ENCODE data around the gene NINL.

The NINL gene

GRCh38 chr20:25571240-25571639 is 14.1 kb downstream of the NINL start:
- H3K79me2 ChIP-seq (ENCODE audit: insufficient read depth, low read length), result no peaks in the 10 kb centered on the region
- no peaks in the 10 kb centered on the region for H3K27me3 ChIP-seq (ENCODE audit: insufficient read depth, low read length)
- no peak overlapping the region for H3K27ac ChIP-seq (ENCODE audit: low read depth, low read length, poor library complexity, severe bottlenecking)
- no peaks in the 10 kb centered on the region for H3K9me2 ChIP-seq (ENCODE audit: low read depth, low read length)
- no peaks in the 10 kb centered on the region for H3K36me3 ChIP-seq (ENCODE audit: insufficient read depth, low read length)
- H3K4me1 ChIP-seq (ENCODE audit: insufficient read depth, low read length, severe bottlenecking), result no peaks in the 10 kb centered on the region
- no peaks in the 10 kb centered on the region for H4K20me1 ChIP-seq (ENCODE audit: insufficient read depth, low read length)
- no peak overlapping the region for H2AFZ ChIP-seq (ENCODE audit: low read length)
- H3K9ac ChIP-seq (ENCODE audit: low read length), result no peak overlapping the region
- no peaks in the 10 kb centered on the region for H3F3A ChIP-seq (ENCODE audit: insufficient read depth, low read length)
- H3K9me3 ChIP-seq (ENCODE audit: low read length), result no peaks in the 10 kb centered on the region
- no peak overlapping the region for H3K4me3 ChIP-seq (ENCODE audit: low read depth, low read length, poor library complexity, severe bottlenecking)
- no peak overlapping the region for H3K4me2 ChIP-seq (ENCODE audit: low read length)
- TF ChIP-seq EZH2 (IDR thresholded peaks at IDR 0.05; ENCODE audit: borderline replicate concordance, low read length) (no peak), CTCF (IDR thresholded peaks at IDR 0.05; ENCODE audit: low read length) (no peak)

- H3K4me1 ChIP-seq (ENCODE audit: insufficient read depth, low read length, severe bottlenecking), result no peaks in the 10 kb centered on the region
- H3K79me2 ChIP-seq (ENCODE audit: insufficient read depth, low read length), result no peaks in the 10 kb centered on the region
- no peak overlapping the region for H3K9ac ChIP-seq (ENCODE audit: low read length)
- no peaks in the 10 kb centered on the region for H3K9me2 ChIP-seq (ENCODE audit: low read depth, low read length)
- no peaks in the 10 kb centered on the region for H3K27me3 ChIP-seq (ENCODE audit: insufficient read depth, low read length)
- H3F3A ChIP-seq (ENCODE audit: insufficient read depth, low read length), result no peaks in the 10 kb centered on the region
- H3K9me3 ChIP-seq (ENCODE audit: low read length), result no peaks in the 10 kb centered on the region
- no peak overlapping the region for H3K4me3 ChIP-seq (ENCODE audit: low read depth, low read length, poor library complexity, severe bottlenecking)
- no peaks in the 10 kb centered on the region for H4K20me1 ChIP-seq (ENCODE audit: insufficient read depth, low read length)
- no peak overlapping the region for H2AFZ ChIP-seq (ENCODE audit: low read length)
- H3K36me3 ChIP-seq (ENCODE audit: insufficient read depth, low read length), result no peaks in the 10 kb centered on the region
- TF ChIP-seq CTCF (IDR thresholded peaks at IDR 0.05; ENCODE audit: low read length) (no peak), EZH2 (IDR thresholded peaks at IDR 0.05; ENCODE audit: borderline replicate concordance, low read length) (no peak)
- no peak overlapping the region for H3K4me2 ChIP-seq (ENCODE audit: low read length)
- no peak overlapping the region for H3K27ac ChIP-seq (ENCODE audit: low read depth, low read length, poor library complexity, severe bottlenecking)
These were observed 15.2 kb downstream of the NINL start for GRCh38 chr20:25570148-25570530.

GRCh38 chr20:25567286-25567685 is 18.0 kb downstream of the NINL start:
- Histone ChIP-seq H3K9ac (ENCODE audit: low read length) (no peak overlapping the region), H3F3A (ENCODE audit: insufficient read depth, low read length) (no peaks in the 10 kb centered on the region), H3K4me1 (ENCODE audit: insufficient read depth, low read length, severe bottlenecking) (no peaks in the 10 kb centered on the region), H3K9me2 (ENCODE audit: low read depth, low read length) (no peaks in the 10 kb centered on the region), H3K9me3 (ENCODE audit: low read length) (no peaks in the 10 kb centered on the region), H3K36me3 (ENCODE audit: insufficient read depth, low read length) (no peaks in the 10 kb centered on the region), H3K27me3 (ENCODE audit: insufficient read depth, low read length) (no peaks in the 10 kb centered on the region), H3K4me2 (ENCODE audit: low read length) (no peak overlapping the region), H3K4me3 (ENCODE audit: low read depth, low read length, poor library complexity, severe bottlenecking) (no peak overlapping the region), H3K27ac (ENCODE audit: low read depth, low read length, poor library complexity, severe bottlenecking) (no peak overlapping the region), H3K79me2 (ENCODE audit: insufficient read depth, low read length) (no peaks in the 10 kb centered on the region), H4K20me1 (ENCODE audit: insufficient read depth, low read length) (no peaks in the 10 kb centered on the region), H2AFZ (ENCODE audit: low read length) (no peak overlapping the region)
- TF ChIP-seq EZH2 (IDR thresholded peaks at IDR 0.05; ENCODE audit: borderline replicate concordance, low read length) (no peak), CTCF (IDR thresholded peaks at IDR 0.05; ENCODE audit: low read length) (no peak)

Data from OCI-LY1 (cell line).